Vagina (tissue), 2 donors: ENCODE data around the gene PDE2A. TPM values are rescaled to one million over a fixed set of nuclear protein-coding genes. Genes with fewer than 3 reads are reported as not detected.
A peak's percentile ranks its signal among the peaks of the same experiment; 100 is the strongest.

Experiments used
- DNase-seq, 2 donors: peaks; one replicate each; pipeline ENCODE4 v3.0.0-alpha.2; 2017; ENCODE audit errors: extremely low spot score in 2 of 2
- H3K27ac ChIP-seq: fragments of 200-600 bp; sonication (generic); one replicate; pipeline ENCODE4 v1.5.1; 2019
- H3K27me3 ChIP-seq: fragments of 200-600 bp; sonication (generic); one replicate; pipeline ENCODE4 v1.5.1; 2019
- H3K36me3 ChIP-seq, 2 donors: fragments of 200-600 bp; sonication (generic); one replicate each; pipeline ENCODE4 v1.5.1; 2017 to 2019
- H3K4me1 ChIP-seq: fragments of 200-600 bp; sonication (generic); one replicate; pipeline ENCODE4 v1.5.1; 2019
- H3K4me3 ChIP-seq, 2 donors: fragments of 200-600 bp; sonication (generic); 1 replicate in 1 of 2; 2 replicates in 1 of 2; pipeline ENCODE4 v1.5.1; 2016 to 2019
- H3K9me3 ChIP-seq: fragments of 200-600 bp; sonication (generic); one replicate; pipeline ENCODE4 v1.5.1; 2019
- CTCF ChIP-seq, 3 experiments: fragments of 450-650 bp in 2 of 3; fragments of 200-600 bp in 1 of 3; sonication (generic) in 1 of 3; IDR thresholded peaks; one replicate each; pipeline ENCODE4 v1.5.1; 2017 to 2019; ENCODE audit warnings: antibody characterized with exemption in 3 of 3, mild to moderate bottlenecking in 2 of 3, moderate library complexity in 2 of 3
- POLR2A ChIP-seq, 2 donors: fragments of 450-650 bp; IDR thresholded peaks; one replicate each; pipeline ENCODE4 v1.6.1; 2017; ENCODE audit warnings: antibody characterized with exemption in 2 of 2, mild to moderate bottlenecking in 2 of 2, moderate library complexity in 2 of 2
- POLR2AphosphoS5 ChIP-seq, 2 donors: sonication (generic); formaldehyde crosslinking; IDR thresholded peaks; one replicate each; pipeline ENCODE4 v1.9.0; 2017; ENCODE audit warnings: antibody characterized with exemption in 2 of 2, mild to moderate bottlenecking in 2 of 2, low read depth in 1 of 2; ENCODE audit not compliant: insufficient read depth in 1 of 2
- intact Hi-C: fragments of 100-400 bp; cut with DNase I; formaldehyde crosslinking; loops from one replicate; pipeline ENCODE4 v1.15.1; 2023
- total RNA-seq: library from RNA; depleted of rRNA; stranded (reverse); fragments of >200 nt; gene quantifications from one replicate; pipeline ENCODE4 v1.2.3, GENCODE V29; 2016

The PDE2A gene
- total RNA-seq, result 57.0 TPM

- H3K4me1 ChIP-seq, result peaks cover 8% of the 10 kb centered on the region
- no peak within 1 kb of the TSS for H3K4me3 ChIP-seq
- DNase-seq, result no peak
- H3K27ac ChIP-seq, result no peak within 1 kb of the TSS
- intact Hi-C loops, result no loop called here
- no peaks in the 10 kb centered on the region for H3K9me3 ChIP-seq
- no peak for TF ChIP-seq CTCF (IDR thresholded peaks at IDR 0.05)
- H3K27me3 ChIP-seq, result no peaks in the 10 kb centered on the region
- no peaks in the 10 kb centered on the region for H3K36me3 ChIP-seq
These were observed at the start of gene PDE2A for GRCh38 chr11:72673943-72674828. PDE2A (minus strand) TSS chr11:72674422; CDS start chr11:72674207, 215 bp downstream.

- intact Hi-C loops, result loop anchor here (5.0 kb wide), 2 partner anchors 69 to 454 kb away; partner anchors contain the start of gene STARD10
- TF ChIP-seq CTCF (IDR thresholded peaks at IDR 0.05), result no peak
- TF ChIP-seq POLR2A (IDR thresholded peaks at IDR 0.05), result no peak
- TF ChIP-seq POLR2AphosphoS5 (IDR thresholded peaks at IDR 0.05; ENCODE audit: insufficient read depth in 1 of 2, low read depth in 1 of 2), result no peak
- Histone ChIP-seq H3K27me3 (no peaks in the 10 kb centered on the region), H3K9me3 (no peaks in the 10 kb centered on the region), H3K4me3 (no peak overlapping the region), H3K36me3 (no peaks in the 10 kb centered on the region), H3K27ac (peak overlapping the region; percentile 88), H3K4me1 (peaks cover 54% of the 10 kb centered on the region)
- DNase-seq, result no peak
These were observed 49.3 kb upstream of the PDE2A start for GRCh38 chr11:72723508-72723907.

- TF ChIP-seq CTCF (IDR thresholded peaks at IDR 0.05) (no peak), POLR2A (IDR thresholded peaks at IDR 0.05) (peak in 1 of 2 donors; percentile 40), POLR2AphosphoS5 (IDR thresholded peaks at IDR 0.05; ENCODE audit: insufficient read depth in 1 of 2, low read depth in 1 of 2) (peak; percentile 19 to 40)
- peaks cover 66% of the 10 kb centered on the region for H3K4me1 ChIP-seq
- H3K4me3 ChIP-seq, result peak overlapping the region; percentile 62 to 68
- H3K36me3 ChIP-seq, result no peaks in the 10 kb centered on the region
- no peaks in the 10 kb centered on the region for H3K9me3 ChIP-seq
- peak overlapping the region; percentile 88 for H3K27ac ChIP-seq
- intact Hi-C loops, result loop anchor here (5.0 kb wide), 2 partner anchors 70 to 455 kb away; partner anchors contain the start of gene STARD10
- no peaks in the 10 kb centered on the region for H3K27me3 ChIP-seq
- DNase-seq, result peak in 1 of 2 donors; percentile 97
These were observed 48.0 kb upstream of the PDE2A start for GRCh38 chr11:72722050-72722748.

- H3K4me1 ChIP-seq, result peaks cover 71% of the 10 kb centered on the region
These were observed 47.4 kb upstream of the PDE2A start for GRCh38 chr11:72721689-72722049.

More at GRCh38 chr11:72721689-72722049, 47.4 kb upstream of the PDE2A start:
- peak overlapping the region; percentile 62 to 68 for H3K4me3 ChIP-seq
- H3K36me3 ChIP-seq, result no peaks in the 10 kb centered on the region
- no peaks in the 10 kb centered on the region for H3K27me3 ChIP-seq
- intact Hi-C loops, result loop anchor here (5.0 kb wide), 2 partner anchors 71 to 456 kb away; partner anchors contain the start of gene STARD10
- peak overlapping the region; percentile 88 for H3K27ac ChIP-seq
- no peak for DNase-seq
- no peaks in the 10 kb centered on the region for H3K9me3 ChIP-seq
- TF ChIP-seq CTCF (IDR thresholded peaks at IDR 0.05) (no peak), POLR2AphosphoS5 (IDR thresholded peaks at IDR 0.05; ENCODE audit: insufficient read depth in 1 of 2, low read depth in 1 of 2) (peak in 1 of 2 donors; percentile 39)
